ENCODE measurements around the gene RBM38.

The RBM38 gene

GRCh38 chr20:57456116-57456515, 64.9 kb downstream of the RBM38 start:
- no peak for DNase-seq

GRCh38 chr20:57457243-57458095, 66.3 kb downstream of the RBM38 start:
- DNase-seq, result no peak

- no peak for DNase-seq
These were observed 67.4 kb downstream of the RBM38 start for GRCh38 chr20:57458400-57459160.

Measured in T-helper 9 cell (primary cell).